Sciatic nerve (tissue), 2 donors: Measurements from ENCODE around the gene BMP3. TPM values are rescaled to one million over a fixed set of nuclear protein-coding genes. Genes with fewer than 3 reads are reported as not detected.

Source experiments
- ATAC-seq: fragments of 200-7000 bp; cut with Tn5 transposase; one replicate; pipeline ENCODE4 v1.9.1; 2020; ENCODE audit warnings: mild to moderate bottlenecking, moderate library complexity
- DNase-seq: peaks from one replicate; pipeline ENCODE4 v3.0.0-alpha.2; 2020; ENCODE audit warnings: low spot score
- intact Hi-C: fragments of 100-400 bp; cut with DNase I; formaldehyde crosslinking; loops from one replicate; pipeline ENCODE4 v1.14.2; 2022
- total RNA-seq: library from RNA; stranded (reverse); fragmentation: NEBNext Ultra II Directional; extraction: Animal tissue kit (Norgen Biotek cat#: 25700); gene quantifications from one replicate; pipeline ENCODE4 v1.2.1, GENCODE V29; 2021
- donor health status: DM: no; HTN: no; CAD: no.
- donor health status: DM: no; HTN: no; CAD: no.

BMP3 gene
- total RNA-seq, 1 donor from 2014 or later: 14.8 TPM

GRCh38 chr4:81085979-81086378, 55.5 kb downstream of the BMP3 start:
- intact Hi-C loops: no loop called here
- no peak for ATAC-seq
- DNase-seq: no peak

DNA sequence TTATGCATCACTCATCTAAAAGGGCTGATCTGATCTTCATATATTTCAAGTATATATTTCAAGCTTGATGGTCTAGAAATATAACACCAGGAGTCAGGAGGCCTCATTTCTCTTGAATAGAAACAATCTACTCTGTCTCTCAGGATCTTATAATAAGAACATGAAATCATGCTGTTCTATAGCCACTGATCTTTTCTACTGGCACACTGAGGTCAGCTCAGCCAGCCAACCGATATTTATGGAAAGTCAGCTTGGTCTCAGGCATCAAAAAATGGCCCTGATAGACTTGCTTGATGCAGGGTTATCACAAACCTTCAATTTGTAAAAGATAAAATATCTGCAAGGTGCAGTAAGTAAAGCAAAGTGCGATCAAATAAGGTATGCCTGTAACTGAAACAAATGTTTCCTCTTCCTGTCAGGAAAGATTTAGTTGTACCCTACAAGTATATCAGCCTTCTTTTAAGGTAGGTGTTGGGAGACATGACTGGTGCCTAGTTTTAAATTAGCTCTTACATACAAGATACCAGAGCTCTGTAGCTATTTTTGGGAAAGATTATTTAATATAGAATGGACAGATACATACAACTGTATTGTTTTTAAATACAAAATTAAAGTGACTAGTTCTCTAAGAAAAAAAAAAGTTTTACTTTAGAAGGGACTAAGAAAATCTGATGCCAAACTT, 63.4 kb downstream of the BMP3 start:
- ATAC-seq (no peak), DNase-seq (no peak)
- intact Hi-C loops: no loop called here

GRCh38 chr4:81095389-81095788, 64.9 kb downstream of the BMP3 start:
- DNase-seq (no peak), ATAC-seq (no peak)
- intact Hi-C loops: no loop called here

- intact Hi-C loops: no loop called here
- ATAC-seq: no peak
Measured at GRCh38 chr4:81096566-81096965, 66.1 kb downstream of the BMP3 start.

GRCh38 chr4:81102107-81102506, 71.6 kb downstream of the BMP3 start:
- DNase-seq (no peak), ATAC-seq (no peak)
- intact Hi-C loops: no loop called here

More at GRCh38 chr4:81096566-81096965, 66.1 kb downstream of the BMP3 start:
- DNase-seq: no peak

GRCh38 chr4:81106150-81106549, 75.6 kb downstream of the BMP3 start:
- intact Hi-C loops: no loop called here
- DNase-seq: no peak
- no peak for ATAC-seq

Other genes starting within 250 kb of the BMP3 start
- gene PRKG2, start 184.5 kb downstream of the BMP3 start, total RNA-seq: 3.2 TPM